Suppressor macrophage (primary cell): ENCODE results near the gene SCNN1A.
A peak's percentile ranks its signal among the peaks of the same experiment; 100 is the strongest.

ENCODE experiments used
- DNase-seq, 4 experiments: peaks; one replicate each; pipeline ENCODE4 v3.0.0-alpha.2; 2020 to 2022

Gene SCNN1A

GRCh38 chr12:6317693-6318439, 57.5 kb downstream of the SCNN1A start:
- DNase-seq: no peak

DNA sequence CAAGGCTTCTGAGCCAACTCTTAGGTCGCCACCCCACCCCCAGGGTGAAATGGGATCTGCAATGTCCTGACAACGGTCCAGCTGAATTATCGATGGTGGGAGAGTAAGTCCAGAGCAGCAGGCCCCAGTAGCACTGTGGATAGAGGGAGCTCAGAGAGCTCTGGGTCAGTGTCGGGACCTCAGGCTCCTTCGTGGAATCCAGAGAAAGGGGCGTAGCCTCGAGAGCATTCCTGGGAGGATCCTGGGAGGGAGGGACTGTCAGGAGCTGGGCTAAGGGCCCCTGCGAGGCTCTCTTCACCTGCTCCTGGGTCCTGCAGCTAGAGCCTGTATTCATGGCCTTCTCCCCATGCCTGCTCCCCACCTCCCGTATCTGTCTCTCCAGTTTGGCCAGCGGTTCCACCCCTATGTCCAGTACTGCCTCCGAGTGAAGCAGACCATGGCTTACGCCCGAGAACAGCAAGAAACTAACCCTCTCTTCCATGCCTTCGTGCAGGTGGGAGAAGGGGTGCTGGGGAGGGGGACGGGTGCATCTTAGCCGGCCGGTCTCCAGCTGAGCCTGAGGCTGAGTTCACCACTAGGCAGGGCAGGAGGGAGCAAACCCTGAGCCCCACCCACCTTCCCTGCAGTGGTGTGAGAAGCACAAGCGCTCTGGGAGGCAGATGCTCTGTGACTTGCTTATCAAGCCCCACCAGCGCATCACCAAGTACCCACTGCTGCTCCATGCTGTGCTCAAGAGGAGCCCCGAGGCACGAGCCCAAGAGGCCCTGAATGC, 58.3 kb downstream of the SCNN1A start:
- DNase-seq: no peak

- no peak for DNase-seq
These were observed 59.4 kb downstream of the SCNN1A start for GRCh38 chr12:6315704-6316597.

- DNase-seq: no peak
These were observed 60.2 kb downstream of the SCNN1A start for GRCh38 chr12:6315184-6315583.

GRCh38 chr12:6314776-6315175, 60.6 kb downstream of the SCNN1A start:
- no peak for DNase-seq

DNA sequence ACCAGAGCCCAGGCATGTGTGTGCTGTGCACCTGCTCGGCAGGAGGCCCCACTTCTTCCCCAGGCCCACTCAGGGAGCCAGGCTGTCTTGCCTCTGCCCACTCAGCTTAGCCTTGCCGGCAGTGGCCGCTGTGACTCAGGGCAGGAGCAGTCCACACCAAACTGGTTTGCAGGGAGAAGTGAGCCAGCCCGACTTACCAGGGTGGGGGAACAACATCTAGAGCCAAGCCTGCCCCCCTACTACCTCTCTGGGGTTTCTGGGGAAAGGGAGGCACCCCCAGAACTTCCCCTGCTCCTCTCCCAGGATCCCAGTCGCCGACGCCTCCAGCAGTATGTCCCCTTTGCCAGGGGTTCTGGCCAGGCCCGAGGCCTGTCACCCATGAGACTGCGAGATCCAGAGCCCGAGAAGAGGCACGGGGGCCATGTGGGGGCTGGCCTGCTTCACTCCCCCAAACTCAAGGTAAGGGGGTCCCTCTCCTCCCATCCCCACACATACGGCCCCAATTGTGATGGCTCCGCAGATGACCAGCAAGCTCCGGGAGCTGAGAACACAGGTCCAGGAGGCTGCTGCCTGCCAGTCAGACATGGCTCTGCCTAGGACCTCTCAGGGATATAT, 61.9 kb downstream of the SCNN1A start:
- no peak for DNase-seq

GRCh38 chr12:6312529-6313325, 62.6 kb downstream of the SCNN1A start:
- peak in 3 of 4 experiments; percentile 36 to 55 (median 38) for DNase-seq

DNA sequence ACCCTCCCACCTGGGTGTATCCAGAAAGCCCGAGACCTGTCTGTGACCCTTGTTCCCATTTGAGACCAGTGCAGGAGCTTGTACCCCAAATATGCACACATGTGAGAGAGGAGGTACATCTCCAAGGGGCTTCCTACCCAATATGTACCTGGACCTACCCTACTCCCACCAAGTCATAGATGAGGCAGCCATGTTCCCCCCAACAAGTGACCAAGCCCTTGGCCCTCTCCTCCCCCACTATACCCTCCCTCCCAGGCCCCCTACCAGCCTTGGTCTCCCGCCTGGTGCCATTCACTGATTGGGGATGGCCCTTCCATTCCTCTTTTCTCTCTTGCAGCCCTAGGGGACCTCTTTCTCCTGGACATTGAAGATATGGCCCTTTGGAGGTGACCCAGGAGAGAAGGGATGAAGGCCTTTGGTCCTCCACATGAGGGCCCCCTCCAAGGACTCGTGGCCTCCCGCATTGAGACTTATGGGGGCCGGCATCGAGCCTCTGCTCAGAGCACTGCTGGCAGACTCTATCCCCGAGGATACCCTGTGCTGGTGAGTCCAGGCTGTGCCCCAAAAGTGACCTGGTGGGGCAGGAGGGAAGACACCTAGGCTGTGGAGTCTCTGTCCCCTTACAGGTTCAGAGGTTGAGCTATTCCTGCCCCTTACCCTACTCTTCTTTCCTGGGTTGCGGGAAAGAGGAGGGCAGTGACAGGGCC, 63.4 kb downstream of the SCNN1A start:
- DNase-seq: no peak

GRCh38 chr12:6310771-6311610, 64.4 kb downstream of the SCNN1A start:
- DNase-seq: no peak

- peak; percentile 78 to 87 (median 83) for DNase-seq
These were observed 67.8 kb downstream of the SCNN1A start for GRCh38 chr12:6307529-6307928.

DNA sequence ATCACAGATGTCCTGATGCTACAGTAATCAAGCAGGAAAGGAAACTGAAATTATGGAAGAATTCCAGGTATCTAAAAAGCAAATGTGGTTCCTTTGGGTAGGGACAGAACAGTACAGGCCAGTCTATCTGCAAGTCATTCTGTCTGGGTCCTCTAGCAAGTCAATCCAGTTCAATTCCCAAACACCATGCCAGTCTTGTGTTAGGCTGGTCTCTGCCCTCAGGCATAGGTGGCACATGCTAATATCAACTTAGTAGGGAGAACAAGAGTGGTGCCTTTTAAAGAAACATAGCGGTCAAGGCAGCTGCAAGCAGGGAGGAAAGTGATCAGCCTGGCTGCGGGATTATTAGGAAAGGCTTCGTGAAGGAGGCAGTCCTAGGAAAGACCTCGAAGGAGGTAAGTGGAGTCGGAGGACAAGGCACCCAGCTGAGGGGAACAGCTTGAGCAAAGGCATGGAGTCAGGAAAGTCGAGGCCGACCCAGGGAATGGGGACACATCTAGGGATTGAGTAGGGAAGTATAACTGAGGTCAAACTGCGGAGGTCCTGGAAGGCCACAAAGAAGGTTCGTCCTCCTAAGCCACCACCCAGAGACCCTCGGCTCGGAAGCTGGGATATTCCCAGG, 68.7 kb downstream of the SCNN1A start:
- DNase-seq: no peak

GRCh38 chr12:6306151-6306550, 69.2 kb downstream of the SCNN1A start:
- no peak for DNase-seq

GRCh38 chr12:6303071-6303470, 72.3 kb downstream of the SCNN1A start:
- no peak for DNase-seq

DNA sequence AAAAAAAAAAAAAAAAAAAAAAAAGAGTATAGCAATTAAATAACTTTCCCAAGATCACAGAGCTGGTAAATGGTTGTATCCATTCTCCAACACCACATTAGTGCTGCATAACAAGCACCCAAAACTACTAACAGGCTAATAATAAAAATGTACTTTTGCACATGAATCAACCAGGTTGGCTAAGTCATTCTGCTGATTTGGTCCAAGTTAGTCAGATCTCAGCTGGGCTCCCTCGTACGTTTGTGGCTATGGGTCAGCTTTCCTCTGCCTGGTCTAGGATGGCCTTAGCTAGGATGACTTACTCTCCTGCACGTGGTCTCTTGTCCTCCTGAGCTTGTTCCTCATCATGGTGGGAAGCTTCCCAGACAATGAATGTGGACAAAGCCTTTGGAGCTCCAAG, 72.7 kb downstream of the SCNN1A start:
- DNase-seq: no peak

- no peak for DNase-seq
These were observed 73.6 kb downstream of the SCNN1A start for GRCh38 chr12:6301721-6302120.

DNA sequence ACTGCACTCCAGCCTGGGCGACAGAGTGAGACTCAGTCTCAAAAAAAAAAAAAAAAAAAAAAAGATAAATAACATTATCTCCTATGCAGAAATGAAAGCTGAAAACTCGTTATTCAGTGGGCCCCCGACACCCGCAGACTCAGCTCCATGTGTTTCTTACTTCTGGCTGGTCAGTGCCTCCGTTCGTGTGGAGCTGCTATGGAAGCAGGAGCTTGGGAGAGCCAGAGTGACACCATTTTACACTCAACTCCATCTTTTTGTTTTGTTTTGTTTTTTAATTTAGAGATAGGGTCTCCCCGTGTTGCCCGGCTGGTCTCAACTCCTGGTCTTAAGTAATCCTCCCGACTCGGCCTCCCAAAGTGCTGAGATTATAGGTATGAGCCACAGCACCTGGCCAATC, 78.2 kb downstream of the SCNN1A start:
- DNase-seq: no peak
